B cell (primary cell): ENCODE results near the gene PHLPP1.

Experiments
- EZH2 ChIP-seq: IDR thresholded peaks from 2 replicates; pipeline ENCODE4 v1.6.1; 2012; ENCODE audit warnings: borderline replicate concordance, low read depth, mild to moderate bottlenecking, moderate library complexity, low read length; ENCODE audit not compliant: insufficient read depth, poor library complexity, severe bottlenecking
- TF ChIP-seq, protein P1 (sequence below): fragments of 200-600 bp; IDR thresholded peaks from one replicate; pipeline ENCODE4 v1.8.0; 2022; ENCODE audit warnings: antibody characterized with exemption, mild to moderate bottlenecking

DNA sequence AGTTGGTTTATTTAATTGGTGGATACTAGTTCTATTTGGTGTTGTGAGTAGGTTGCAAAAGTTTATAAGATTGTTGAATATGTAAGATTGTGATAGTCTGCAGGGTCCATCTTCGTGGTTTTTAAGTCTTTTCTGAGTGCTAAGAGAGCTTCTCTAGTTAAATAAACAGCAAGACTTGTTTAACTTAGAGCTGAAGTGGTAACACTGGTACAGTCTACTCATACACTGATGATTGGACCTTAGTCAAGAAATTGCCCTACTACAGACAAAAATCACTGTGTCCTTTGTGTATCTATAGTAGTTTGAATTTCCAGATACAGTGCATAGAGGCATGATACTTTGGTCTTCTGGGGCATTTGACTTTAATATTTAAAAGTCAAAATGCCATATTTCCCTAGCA is 94.6 kb downstream of the PHLPP1 start:
- TF ChIP-seq, protein P1, sequence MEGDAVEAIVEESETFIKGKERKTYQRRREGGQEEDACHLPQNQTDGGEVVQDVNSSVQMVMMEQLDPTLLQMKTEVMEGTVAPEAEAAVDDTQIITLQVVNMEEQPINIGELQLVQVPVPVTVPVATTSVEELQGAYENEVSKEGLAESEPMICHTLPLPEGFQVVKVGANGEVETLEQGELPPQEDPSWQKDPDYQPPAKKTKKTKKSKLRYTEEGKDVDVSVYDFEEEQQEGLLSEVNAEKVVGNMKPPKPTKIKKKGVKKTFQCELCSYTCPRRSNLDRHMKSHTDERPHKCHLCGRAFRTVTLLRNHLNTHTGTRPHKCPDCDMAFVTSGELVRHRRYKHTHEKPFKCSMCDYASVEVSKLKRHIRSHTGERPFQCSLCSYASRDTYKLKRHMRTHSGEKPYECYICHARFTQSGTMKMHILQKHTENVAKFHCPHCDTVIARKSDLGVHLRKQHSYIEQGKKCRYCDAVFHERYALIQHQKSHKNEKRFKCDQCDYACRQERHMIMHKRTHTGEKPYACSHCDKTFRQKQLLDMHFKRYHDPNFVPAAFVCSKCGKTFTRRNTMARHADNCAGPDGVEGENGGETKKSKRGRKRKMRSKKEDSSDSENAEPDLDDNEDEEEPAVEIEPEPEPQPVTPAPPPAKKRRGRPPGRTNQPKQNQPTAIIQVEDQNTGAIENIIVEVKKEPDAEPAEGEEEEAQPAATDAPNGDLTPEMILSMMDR = no peak
- TF ChIP-seq EZH2 = no peak
